Erythroblast (primary cell): ENCODE results near the gene TNS1.

Experiments
- DNase-seq, 2 experiments: peaks; one replicate each; lab custom pipeline; 2025; lab: John Stamatoyannopoulos, UW
- GATA1 ChIP-seq: IDR thresholded peaks from 2 replicates; pipeline ENCODE4 v1.6.1; 2011; ENCODE audit warnings: low read depth, mild to moderate bottlenecking, control low read depth, low read length, moderate library complexity
- POLR2A ChIP-seq: IDR thresholded peaks from 2 replicates; pipeline ENCODE4 v1.6.1; 2011; ENCODE audit warnings: mild to moderate bottlenecking, low read length

The TNS1 gene

GRCh38 chr2:218033590-218034496 is 31.0 kb upstream of the TNS1 start:
- no peak for DNase-seq
- TF ChIP-seq GATA1: no peak
- TF ChIP-seq POLR2A: no peak

DNA sequence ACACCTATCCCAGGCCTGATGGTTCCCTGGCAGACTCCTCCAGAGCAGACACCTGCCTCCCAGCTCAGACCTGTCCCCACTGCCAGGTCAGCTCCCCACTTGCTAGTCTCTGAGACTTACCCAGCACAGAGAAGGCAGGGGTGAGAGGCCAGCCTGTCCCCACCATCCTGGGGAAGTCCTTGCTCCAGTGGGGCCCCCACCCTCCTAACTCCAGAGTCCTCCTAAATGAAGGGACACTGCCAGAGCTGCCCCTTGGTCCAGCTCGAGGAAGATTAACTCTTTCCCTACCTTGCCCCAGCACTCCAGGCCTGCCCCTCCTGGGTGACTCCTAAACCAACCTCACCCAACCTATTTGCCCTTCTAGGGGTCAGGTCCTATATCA is 30.4 kb upstream of the TNS1 start:
- no peak for DNase-seq
- no peak for TF ChIP-seq GATA1

- DNase-seq: no peak
- no peak for TF ChIP-seq POLR2A
- TF ChIP-seq GATA1: no peak
Measured at GRCh38 chr2:218032336-218033171, 29.8 kb upstream of the TNS1 start.

- no peak for DNase-seq
- TF ChIP-seq POLR2A (no peak), GATA1 (no peak)
Measured at GRCh38 chr2:218031771-218032257, 29.0 kb upstream of the TNS1 start.

- DNase-seq: no peak
- TF ChIP-seq POLR2A (no peak), GATA1 (no peak)
Measured at GRCh38 chr2:218031261-218031660, 28.5 kb upstream of the TNS1 start.

DNA sequence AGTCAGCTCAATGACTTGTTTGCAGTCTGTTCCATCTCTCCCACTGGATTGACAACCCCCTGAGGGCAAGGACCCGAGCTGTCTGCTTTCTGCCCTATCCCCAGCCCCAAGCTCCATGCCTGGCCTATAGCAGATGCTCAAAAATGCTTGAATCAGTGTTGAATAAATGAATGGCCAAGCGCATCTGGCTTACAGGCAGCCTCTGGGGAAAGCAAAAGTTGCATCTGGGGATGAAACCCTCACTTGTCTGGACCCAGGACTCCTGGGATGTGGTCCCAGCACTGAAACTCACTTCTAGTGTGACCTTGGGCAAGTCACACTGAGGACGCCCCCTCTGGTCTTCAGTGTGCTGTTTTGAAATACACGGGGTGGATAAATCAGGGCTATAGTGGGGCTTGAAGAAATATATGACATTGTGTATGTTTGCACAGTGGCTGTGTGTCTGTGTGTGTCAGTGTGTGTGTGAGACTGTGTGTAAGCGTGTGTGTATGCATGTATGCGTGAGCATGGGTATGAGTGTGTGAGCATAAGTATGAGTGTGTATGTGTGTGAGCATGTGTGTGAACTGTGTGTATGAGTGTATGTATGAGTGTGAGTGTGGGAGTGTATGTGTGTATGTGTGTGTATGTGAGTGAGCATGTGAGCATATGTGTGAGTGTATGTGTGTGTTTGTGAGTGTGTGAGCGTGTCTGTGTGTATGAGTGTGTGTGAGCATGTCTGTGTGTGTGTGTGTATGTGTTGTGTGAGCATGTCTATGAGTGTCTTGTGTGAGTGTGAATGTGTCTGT is 27.8 kb upstream of the TNS1 start:
- DNase-seq: no peak
- no peak for TF ChIP-seq GATA1
- no peak for TF ChIP-seq POLR2A

DNA sequence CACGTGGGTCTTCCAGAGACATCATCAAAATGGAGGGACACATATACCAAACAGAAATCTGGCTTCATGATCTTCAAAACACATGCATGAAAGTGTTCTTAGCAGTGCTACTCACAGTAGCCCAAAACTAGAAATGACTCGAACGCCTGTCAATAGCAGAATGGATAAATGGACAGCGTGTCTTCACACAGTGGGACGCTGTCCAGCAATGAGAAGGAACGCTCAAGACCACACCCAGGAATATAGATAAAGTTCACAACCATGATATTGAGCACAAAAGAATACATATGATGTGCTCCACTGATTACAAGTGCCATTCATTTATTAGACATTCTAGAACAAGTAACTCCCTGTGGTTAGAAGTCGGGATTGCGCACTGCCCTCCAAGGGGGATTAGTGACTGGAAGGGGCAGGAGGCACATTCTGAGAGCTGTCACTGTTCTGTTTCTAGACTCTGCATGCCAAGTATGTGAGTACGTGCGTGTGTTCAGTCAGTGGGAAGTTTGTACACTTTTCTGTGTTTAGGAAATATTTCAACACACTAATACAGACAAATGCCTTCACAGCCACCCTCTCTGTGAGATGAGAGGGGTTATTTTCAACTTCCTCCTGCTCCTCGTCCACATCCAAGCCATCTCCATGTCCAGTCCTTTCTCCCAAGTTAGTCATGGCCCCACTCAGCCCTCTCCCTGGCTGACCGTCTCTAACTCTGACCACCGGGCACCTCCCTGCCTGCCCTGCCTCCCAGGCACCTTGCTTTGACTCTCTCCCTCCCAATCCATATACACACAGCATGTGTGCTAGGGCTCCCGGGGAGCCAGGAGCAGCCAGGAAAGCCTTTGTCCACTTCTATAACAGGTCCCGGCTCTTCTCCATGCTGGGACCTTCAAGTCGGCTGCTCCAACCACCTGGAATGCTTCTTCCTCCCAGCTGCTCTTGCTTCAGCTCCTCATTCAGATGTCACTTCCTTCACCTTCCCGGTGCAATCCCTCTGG is 26.9 kb upstream of the TNS1 start:
- TF ChIP-seq GATA1 (no peak), POLR2A (no peak)
- no peak for DNase-seq

DNA sequence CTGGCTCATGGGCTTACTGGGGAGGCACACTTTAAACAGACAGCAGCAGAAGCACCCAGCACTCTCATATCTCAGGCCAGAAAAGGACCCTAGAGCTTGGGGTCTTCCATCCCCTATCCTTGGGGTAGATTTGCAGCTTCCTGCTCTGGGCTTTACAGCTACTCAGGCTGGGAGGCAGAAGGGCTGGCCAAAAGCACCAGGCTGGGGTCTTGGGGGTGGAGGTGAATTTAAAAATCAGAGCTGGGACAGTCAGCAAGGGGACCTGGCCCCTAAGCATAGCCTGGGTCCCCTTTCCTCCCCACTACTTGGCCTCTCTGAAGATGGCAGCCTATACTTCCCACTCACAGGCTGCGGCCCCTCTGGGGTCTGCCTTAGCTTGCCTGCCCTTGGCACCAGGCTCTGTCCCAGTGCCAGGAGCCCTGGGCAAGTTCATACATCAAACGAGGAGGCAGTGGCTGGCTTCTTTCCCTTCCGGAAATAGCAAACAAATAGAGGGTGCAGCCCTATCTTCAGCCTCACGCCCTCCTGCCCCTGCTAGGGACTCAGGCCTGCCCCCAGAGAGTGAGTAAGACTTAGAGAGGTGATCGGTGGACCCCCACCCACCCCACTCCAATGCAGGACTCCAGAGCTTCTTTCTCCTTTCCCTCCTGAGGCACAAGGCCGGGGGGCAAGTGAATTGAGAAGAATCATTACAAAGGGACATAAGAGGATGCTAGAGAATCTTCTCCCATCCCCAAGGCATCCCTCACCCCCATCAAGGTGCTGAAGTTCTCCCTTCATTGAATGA is 26.0 kb upstream of the TNS1 start:
- DNase-seq: no peak
- TF ChIP-seq POLR2A (no peak), GATA1 (no peak)

DNA sequence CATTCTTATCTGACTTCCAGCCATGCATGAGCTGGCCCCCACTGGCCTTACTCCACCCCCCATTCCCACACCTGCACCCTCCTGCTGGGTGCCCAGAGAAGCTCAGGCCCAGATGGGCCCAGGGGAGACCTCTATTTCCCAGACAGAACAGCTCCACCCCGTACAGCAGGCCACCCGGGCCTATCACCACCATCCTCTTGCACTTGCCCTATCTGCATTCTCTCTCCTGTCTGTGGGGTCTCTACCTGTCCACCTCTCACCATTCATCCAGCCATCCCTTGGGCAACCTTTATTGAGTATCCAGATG is 25.3 kb upstream of the TNS1 start:
- no peak for TF ChIP-seq POLR2A
- no peak for TF ChIP-seq GATA1
- DNase-seq: no peak

- TF ChIP-seq POLR2A: no peak
Measured at GRCh38 chr2:218027426-218028188, 24.8 kb upstream of the TNS1 start.

GRCh38 chr2:218026676-218027425 is 24.1 kb upstream of the TNS1 start:
- TF ChIP-seq POLR2A (no peak), GATA1 (no peak)
- no peak for DNase-seq

More at GRCh38 chr2:218027426-218028188, 24.8 kb upstream of the TNS1 start:
- no peak for DNase-seq
